NCI-H345 (cell line): ENCODE data around the gene NPB.
A peak's percentile ranks its signal among the peaks of the same experiment; 100 is the strongest.

Experiments
- DNase-seq: peaks from one replicate; lab custom pipeline; 2025; lab: John Stamatoyannopoulos, UW

The NPB gene

DNA sequence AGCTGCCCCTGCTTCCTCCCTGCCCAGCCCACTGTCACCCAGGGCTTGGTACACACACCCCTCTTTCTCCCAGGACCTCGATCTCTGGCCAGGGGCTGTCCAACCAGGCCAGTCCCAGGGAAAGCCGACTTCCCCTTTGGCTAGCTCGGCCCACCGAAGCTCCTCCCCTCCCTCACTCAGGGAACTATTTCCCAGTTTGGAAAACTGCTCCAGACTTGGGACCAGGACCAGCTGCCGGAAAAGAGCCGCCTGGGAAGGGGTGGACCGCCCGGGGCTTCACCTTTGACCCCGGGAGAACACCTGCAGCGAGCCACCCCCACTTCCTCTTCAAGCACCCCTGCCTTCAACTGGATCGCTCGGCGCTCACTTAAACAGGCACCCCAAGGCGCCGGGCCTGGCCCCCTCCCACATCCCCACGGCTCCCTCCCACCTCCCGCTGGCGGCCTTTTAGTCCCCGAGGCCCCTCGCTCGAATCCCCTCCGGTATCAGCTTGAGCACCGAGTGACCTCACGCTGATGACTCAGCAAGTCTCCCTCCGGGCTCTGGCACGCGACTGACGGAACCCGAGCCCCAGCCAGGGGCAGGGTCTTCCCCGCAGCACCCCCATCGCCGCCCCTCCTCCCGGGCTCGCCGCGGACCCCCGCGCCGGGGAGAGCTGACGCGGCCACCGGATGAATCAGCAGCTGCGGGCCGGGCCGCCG, 24.6 kb downstream of the NPB start:
- DNase-seq, result peak; percentile 59

DNA sequence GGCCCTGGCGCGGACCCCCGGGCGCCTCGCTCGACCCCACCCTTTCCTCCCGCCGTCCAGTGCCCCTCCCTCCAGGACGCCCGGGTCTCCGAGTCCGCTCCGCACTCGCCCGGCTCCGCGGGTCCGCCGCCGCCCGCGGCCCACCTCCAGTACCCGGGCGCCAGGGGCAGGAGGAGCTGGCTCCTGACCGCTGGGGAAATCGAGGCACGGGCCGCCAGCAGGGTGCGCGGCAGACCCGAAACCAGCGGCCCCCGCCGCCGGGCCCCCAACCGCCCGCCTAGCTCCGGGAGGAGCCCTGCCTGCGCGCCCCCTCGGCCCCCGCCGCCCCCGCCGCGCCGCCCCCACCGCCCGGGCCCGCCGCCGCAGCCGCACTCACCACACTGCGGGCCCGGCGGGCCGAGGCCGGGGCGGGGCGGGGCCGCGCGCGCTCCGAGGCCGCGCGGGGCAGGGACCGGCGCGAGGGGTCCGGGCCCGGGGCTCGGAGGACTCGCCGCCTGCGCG, 25.2 kb downstream of the NPB start:
- no peak for DNase-seq

DNA sequence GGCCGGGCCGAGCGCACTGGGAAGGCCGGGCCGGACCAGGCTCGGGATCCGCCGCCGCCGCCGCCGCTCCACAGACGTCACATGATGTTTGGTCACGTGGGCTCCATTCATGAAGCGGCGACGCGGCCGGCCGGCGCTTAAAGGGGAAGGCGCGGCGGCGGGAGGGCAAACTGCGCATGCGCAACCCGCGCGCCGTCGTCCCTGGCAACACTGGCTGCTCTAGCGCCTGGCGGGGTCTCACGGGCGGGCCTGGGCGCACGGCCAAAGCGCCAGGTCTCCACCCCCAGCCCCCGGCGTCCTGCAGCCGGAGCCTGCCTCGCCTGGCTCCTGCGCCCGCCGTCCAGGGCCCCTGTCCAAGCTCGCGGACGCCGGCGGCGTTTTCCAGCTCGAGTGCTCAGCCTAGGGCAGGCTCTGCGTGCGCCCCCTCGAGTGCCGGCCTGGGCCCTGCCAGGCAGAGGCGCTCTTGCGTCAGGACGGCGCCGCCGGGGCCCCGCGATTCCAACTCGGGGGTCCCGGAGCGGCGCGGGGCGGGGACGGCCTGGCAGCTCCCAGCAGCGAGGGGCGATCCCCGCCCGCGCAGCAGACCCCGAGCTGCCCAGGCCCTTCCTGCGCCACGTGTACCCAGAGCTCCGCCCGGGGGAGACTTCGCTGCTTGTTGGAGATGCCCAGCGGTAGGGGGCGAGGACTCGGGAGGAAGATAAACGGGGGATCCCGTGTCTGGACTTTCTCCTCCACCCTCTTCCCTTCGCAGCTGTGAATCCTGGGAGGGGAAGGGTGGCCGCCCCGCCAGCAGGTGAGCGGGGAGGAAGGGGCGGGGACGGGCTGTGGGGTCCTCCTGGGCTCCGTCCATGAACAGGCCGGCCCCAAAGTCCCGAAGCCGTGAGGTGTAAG, 25.9 kb downstream of the NPB start, which contains the start of gene MAFG:
Gene MAFG, minus strand, starts transcription at position 83 of the 891 bp plus-strand sequence. CDS start 4,550 bp downstream, outside the sequence.
- DNase-seq, result peak; percentile 98

DNA sequence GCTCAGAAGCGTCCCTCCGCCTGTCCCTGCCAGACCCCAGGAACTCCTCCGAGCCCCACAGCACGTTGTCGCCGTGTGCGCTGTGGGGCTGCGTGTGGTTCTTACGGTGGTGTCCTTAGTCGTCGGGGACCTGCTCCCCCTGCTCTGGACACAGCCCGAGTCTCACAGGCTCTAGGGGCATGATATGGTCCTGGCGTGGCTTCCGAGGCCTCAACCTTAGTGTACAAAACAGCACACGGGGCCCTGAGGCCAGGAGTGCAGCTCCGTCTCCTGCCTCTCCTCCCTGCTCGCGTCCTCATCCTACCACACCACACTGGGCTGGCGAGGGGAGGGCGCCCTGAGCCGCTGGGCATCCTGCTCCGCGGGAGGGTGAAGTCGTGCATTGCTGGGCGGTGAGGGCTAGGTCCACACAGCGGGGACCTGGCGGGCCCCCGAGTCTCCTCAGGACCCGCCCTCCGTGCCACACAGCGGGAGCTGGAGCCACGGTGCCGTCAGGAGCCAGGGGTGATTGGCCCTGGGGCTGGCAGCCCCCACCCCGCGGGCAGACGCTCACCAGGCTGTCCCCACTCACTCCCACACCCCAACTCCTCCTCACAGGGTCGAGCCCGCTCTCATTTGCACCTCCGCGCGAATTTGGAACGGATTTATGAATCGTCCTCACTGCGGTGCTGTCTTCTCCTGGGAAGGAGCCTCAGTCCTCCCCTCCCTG, 26.7 kb downstream of the NPB start:
- DNase-seq, result no peak

DNA sequence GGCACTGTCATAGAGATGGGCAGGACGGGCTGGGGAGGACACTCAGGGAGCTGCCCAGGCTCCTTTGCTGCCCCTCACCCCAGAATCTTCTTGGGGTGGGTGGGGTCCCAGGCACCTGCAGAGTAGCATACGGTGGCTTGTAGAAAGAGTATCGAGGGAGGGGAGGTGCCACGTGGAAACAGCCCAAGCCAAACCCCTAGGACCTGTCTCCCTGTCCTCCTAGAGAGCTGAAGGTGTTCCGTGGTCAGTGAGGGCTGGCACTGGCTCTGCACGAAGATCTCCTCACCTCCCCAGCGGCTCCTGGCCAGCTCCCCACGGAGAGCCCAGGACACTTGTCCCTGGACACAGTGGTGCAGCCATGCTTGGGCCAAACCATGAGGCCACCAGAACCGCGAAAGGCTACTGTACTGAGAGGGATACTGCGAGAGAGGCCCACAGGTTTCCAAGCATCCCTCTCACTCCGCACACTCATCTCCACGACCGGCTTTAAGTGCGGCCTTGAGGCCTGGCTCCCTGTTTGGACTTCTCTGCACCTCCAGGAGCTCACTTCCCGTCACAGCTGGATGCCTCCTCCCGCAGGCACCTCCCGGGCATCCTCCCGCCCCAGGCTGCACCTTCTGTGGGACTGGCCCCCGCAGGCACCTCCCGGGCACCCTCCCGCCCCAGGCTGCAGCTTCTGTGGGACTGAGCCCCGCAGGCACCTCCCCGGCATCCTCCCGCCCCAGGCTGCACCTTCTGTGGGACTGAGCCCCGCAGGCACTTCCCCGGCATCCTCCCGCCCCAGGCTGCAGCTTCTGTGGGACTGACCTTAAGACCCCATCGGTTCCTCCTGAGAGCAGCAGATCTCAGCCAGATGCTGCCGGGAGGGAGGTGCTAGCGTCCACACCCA, 27.5 kb downstream of the NPB start:
- no peak for DNase-seq

DNA sequence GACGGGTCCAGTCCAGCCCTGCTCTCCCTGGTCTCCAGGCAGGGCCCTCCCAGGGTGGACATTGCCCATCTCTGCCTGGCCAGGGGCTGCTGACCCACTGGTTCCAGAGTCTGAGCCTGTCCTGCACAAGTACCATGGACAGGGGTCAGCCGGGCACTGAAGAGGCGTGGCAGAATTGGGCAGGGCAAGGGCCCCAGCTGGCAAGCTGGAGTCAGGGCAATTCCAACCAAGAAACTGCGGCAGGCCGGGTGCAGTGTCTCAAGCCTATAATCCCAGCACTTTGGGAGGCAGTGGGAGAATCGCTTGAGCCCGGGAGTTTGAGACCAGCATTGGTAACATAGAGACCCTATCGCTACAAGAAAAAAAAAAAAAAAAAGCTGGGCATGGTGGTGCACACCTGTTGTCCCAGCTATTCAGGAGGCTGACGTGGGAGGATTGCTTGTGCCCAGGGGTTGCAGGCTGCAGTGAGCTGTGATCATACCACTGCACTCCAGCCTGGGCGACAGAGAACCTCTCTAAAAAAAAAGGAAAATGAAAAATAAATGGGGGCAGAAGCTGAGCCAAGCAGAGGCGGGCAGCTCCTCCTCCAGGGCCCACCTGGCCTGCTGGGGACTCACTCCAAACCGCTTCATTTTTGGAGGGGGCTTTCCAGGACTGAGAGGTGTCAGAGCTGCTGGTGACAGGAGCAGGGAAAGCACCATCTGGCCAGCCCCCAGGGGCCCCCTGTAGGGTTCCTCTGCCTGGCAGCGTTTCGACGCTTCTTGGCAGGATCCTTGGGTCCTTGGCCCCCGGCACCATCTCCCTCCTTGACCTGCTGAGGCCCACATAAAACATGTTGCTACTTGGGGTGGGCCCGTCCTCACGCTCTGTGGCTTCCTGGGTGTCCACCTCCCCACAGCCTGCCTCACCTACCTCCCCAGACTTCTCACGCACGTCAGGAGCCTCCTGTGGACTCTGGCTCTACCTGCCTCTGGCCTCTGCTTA, 28.4 kb downstream of the NPB start:
- DNase-seq, result no peak

DNA sequence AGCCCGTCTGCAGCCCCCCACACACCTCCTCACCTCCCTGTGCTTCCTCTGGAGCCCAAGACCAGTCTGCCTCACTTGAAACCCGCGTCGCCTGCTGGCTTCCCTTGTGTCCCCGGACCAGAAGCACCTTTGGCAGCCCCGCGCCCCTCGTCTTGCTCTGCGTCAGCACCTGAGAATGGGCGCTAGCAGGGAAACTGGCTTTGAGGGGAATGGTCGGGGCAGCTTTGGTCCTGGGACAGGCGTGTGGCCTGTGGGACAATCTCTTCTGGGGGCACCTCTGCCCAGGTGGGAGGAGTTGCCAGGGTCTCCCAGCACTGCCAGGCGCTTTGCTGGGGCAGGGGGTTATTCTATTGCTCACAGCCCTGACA, 29.1 kb downstream of the NPB start:
- no peak for DNase-seq

DNA sequence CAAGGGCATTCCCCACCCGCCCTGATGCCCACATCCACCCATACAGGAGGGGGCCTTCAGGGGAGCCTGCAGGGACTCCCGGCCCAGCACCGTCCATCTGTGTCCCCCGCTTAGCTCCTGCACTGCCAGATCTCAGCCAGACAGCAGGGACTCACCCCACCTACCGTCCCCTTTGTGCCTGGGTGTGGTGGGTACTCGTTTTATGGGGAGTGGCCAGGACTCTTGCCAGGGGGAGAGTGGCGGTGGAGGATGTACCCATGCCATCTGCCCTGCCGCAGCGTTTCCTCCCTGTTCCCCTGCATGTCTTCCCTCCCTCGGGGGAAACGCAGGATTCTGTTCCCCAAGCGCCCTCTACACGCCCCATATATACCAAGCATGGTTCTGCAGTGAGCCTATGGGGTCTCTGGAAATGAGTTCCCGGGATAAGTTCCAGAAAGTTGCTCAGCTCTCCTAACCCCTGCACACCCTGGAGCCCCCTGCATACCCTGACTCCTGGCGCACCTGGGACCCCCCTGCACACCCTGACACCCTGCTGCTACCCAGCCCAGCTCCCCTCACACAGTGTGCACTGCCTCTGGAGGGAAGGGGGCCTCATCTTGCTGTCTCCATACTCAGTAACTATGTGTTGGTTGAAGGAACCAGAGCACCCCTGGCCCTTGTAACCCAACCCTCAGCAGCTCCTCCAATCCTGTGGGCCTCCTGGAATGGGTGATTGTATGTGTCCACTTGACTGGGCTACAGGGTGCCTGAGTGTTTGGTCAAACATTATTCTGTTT, 29.7 kb downstream of the NPB start:
- no peak for DNase-seq

DNA sequence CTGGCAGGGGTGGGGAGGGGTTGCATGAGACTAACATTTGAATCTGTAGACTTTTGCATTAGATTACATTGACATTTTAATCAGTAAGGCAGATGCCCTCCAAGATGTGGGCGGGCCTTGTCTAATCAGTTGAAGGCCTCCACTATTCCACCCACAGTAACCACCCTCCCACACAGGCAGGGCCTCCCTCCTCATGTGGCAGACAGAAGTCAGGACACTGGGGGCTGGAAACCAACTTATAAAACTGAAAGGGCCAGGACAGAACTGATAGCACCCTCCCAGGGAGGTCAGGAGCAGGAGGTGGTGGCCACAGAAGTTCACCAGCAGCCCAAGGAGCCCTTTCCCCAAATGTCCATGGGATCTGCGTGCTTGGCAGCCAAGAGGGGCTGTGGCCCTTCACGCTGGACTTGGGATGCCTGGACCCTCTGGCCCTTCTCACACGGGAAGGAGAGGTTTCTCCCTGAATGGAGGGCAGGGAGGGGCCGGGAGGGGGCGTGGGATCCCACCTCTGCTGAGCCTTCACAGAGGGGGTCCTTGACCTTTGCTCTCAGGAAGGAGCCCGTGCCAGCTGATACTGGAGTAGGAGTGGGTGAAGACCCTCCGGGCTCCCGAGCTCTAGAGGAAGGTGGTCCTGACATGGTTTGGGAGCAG, 30.4 kb downstream of the NPB start:
- no peak for DNase-seq

DNA sequence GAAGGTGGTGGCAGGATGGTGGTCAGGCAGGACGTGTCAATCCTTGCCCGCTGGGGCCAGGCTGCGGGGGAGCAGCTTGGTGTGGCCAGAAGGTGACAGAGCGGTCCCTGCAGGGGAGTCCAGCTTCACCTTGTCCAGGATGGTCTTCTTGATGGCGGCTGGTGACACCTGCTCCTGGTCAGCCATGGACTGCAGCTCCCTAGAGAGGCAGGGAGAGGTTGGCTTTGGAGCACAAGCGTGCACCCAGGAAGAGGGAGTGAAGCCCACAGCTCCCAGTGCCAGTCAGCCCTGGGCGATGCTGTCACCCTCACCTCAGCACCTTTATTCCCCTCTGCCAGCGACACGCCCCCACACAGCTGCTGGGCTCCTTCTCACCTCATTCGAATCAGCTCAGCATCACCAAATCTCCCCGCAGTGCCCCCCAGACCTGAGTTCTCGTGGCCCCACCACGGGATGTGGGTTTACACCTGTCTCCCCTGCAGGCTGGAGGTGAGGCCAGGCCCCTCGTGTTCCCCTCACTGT, 31.2 kb downstream of the NPB start:
- no peak for DNase-seq

DNA sequence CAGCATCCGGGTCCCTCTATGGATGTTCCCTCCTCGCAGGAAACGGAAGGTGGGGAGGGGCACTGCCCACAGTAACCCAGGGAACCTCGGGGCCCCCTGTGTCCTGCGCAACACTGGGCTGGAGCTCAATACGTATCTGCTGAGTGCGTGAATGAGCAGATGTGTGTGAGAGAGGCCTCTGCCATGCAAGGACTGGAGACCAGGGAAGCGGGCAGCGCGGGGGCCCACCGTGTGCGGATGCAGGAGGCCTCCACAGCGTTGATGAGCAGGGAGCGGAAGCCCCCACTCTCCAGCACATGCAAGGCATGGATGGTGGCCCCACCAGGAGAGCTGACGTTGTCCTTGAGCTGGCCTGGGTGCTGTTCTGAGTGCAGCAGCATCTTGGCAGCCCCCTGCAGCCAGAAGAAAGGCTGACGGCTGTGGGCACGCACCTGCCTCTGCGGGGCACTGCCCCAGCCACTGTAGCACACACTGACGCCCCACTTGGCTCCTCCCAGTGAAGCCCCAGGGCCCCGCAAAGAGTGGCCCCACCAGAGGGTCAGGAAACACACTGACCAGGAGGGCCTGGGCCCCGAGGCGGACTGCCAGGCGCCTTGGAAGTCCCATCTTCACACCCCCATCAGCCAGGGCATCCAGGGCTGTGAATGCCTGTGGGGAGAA, 32.2 kb downstream of the NPB start:
- no peak for DNase-seq

DNA sequence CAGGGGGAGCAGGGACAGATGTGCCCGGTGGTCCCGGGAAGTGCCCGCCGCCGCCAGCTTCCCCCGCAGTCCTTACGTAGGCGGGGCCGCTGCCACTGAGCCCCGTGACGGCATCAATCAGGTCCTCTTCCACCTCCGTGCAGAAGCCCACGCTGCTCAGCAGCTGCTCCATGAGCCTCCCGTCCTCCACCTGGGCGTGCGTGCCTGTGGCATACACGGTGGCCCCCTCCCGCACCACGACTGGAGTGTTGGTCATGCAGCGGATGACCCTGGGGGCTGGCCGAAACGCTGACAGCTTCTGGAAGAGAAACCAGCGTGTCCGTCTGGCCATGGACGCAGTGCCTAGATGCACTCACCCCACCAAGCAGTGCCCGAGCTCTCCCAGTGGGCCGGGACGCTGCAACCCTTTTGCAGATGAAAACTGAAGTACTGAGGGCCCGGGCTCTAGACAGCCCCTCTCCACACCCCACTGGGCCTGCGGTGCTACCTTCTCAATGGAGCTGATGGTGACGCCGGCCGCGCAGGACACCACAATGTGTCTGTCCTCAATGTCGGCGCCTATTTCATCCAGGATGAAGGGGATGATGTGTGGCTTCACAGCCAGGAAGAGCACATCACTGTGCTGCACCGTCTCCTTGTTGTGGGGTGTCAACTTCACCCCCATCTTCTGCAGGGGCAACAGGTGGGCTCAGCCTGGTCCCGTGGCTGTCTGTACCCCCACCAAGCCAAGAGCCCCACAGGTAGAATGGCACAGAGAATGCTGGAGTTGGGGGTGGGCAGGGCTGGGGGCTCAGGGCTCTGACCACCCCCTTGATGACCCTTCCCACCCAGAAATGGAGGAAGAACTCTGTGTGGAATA, 33.0 kb downstream of the NPB start:
- DNase-seq, result no peak

DNA sequence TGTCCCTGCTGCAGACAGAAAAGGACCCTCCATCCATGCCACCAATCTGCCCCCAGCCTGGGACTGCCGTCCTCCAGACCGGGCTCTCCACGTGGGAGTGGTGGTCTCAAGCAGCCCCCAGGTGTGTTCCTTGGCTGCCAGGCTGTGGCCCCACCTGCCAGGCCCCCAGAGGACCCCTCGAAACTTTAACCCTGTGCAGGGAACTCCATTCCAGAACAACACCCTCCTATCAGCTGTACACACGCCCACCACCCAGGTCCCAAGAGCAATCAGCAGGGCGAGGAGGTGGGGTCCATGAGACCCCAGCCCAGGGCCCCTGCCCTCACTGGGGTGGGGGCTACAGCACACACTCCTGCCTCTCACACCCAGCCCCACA, 33.7 kb downstream of the NPB start:
- no peak for DNase-seq

DNA sequence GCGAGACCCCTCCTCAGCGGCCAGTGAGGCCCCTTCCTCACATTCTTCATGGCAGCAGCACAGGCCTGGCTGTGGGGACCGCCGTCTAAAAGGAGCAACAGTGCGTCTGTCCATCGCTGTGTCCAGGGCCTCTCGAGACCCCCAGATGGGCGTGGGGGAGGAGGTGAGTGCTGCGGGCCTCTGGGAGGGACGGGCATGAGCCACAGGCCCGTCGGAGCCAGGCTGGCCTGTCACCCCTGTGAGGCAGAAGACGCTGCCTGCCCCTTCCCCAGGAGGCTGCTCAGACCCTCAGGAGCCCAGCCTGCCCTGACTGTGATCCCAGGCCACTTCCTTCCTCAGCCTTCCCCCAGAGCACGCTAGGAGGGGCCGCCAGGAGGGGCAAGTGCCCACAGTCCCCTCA, 37.2 kb downstream of the NPB start:
- no peak for DNase-seq

DNA sequence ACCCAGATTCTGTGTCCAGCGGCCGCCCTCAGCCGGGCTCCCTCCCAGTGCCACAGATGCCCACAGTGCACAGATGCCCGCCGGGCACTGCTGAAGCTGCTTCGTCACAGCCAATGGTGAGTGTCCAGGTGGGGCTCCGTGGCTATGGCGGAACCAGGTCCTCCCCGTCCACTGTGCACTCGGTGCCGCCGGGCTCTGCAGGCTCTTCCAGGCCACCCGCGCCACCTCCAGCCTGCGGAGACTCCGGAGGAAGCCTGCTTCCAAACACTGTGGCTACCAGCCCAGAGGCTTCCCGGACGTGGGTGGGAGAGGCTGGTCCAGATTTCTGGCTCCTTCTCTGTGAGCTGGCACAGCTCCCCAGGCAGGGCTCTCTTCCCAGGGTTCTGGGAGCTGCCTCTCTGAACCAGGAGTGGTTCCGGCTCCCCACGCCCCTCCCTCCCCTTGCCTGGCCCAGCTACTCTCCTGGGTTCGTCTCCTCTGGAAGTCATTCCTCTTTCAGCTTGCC, 37.9 kb downstream of the NPB start:
- no peak for DNase-seq

DNA sequence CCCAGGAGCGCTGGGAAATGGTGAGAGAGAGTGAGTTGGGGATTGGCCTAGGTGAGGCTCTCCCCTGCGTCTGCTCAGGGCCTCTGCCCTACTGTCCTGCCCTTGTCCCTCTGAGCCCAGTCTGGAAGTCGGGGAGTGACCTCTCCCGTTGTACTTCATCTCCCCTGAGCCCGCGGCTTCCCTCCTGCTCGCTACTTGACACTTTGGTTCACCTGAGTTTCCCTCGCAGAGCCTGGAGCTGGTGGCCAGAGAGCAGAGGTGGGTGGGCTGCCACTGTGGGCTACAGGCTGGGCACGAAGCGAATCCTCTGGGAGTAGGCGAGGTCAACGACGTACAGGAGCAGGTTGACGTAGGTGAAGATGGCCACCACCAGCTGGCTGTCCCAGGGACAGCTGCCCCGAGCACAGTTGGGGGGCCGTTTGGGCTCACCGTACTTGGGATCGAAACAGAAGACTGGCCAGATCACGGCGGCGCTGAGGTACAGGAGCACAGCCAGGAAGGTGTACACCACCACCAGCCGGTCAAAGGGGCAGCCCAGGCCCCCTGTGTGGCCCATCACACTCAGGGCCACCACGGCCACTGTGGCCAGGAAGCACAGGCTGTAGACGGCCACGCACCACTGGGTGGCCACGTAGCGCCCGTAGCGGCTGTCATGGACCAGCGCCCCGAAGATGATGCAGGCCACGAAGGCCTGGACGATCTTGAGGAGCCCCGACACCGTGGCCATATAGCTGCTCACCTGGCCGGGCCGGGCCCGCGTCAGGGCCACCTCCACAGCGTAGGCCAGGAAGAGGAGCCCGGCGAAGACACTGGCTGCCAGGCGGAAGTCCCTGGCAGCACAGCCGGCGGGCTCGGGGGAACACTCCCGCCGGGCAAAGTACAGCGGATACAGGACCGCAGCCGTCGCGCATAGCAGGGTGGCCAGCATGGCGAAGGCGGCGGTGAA, 38.8 kb downstream of the NPB start:
- DNase-seq, result no peak
